HFFc6 (cell line): ENCODE measurements around the gene TP73. TPM values are rescaled to one million over a fixed set of nuclear protein-coding genes. Genes with fewer than 3 reads are reported as not detected.

Source experiments
- DNase-seq: peaks from one replicate; pipeline ENCODE4 v3.0.0-alpha.2; 2018
- H3K27ac Mint-ChIP-seq: 2 replicates; pipeline ENCODE4 v1.8.0; 2020; ENCODE audit warnings: mild to moderate bottlenecking, mixed read lengths
- H3K27me3 Mint-ChIP-seq: 2 replicates; pipeline ENCODE4 v1.8.0; 2021; ENCODE audit warnings: mild to moderate bottlenecking, moderate library complexity, mixed read lengths; ENCODE audit not compliant: insufficient read depth
- H3K36me3 Mint-ChIP-seq: 2 replicates; pipeline ENCODE4 v1.8.0; 2021; ENCODE audit warnings: low read depth, mixed read lengths
- H3K4me1 Mint-ChIP-seq: 2 replicates; pipeline ENCODE4 v1.8.0; 2020; ENCODE audit warnings: low read depth, mixed read lengths
- H3K4me3 Mint-ChIP-seq: 2 replicates; pipeline ENCODE4 v1.8.0; 2020; ENCODE audit warnings: mild to moderate bottlenecking, moderate library complexity, mixed read lengths
- H3K9me3 Mint-ChIP-seq: 2 replicates; pipeline ENCODE4 v1.8.0; 2020; ENCODE audit warnings: mild to moderate bottlenecking, mixed read lengths
- total RNA-seq, 6 experiments: library from RNA; stranded (reverse); fragmentation: NEBNext Ultra II Directional; extraction: Animal tissue kit (Norgen Biotek cat#: 25700); gene quantifications; 2 replicates in 1 of 6; 3 replicates in 5 of 6; pipeline ENCODE4 v1.2.3, GENCODE V29; 2021
- TF ChIP-seq, protein P1 (sequence below): fragments of 200-600 bp; sonication (generic); IDR thresholded peaks from 2 replicates; pipeline ENCODE4 v1.5.0; 2021; ENCODE audit warnings: antibody characterized with exemption, mild to moderate bottlenecking

TP73 gene
- total RNA-seq, 6 experiments from 2014 or later, result not detected

- Mint-ChIP-seq H3K36me3 (peaks cover 4% of the 10 kb centered on the region; the same call in 1 of the 2 replicates), H3K4me1 (peaks cover 25% of the 10 kb centered on the region), H3K9me3 (no peaks in the 10 kb centered on the region), H3K4me3 (no peak overlapping the region), H3K27me3 (no peaks in the 10 kb centered on the region; the same call in none of the 2 replicates), H3K27ac (no peak overlapping the region)
- DNase-seq, result no peak
- TF ChIP-seq, protein P1, sequence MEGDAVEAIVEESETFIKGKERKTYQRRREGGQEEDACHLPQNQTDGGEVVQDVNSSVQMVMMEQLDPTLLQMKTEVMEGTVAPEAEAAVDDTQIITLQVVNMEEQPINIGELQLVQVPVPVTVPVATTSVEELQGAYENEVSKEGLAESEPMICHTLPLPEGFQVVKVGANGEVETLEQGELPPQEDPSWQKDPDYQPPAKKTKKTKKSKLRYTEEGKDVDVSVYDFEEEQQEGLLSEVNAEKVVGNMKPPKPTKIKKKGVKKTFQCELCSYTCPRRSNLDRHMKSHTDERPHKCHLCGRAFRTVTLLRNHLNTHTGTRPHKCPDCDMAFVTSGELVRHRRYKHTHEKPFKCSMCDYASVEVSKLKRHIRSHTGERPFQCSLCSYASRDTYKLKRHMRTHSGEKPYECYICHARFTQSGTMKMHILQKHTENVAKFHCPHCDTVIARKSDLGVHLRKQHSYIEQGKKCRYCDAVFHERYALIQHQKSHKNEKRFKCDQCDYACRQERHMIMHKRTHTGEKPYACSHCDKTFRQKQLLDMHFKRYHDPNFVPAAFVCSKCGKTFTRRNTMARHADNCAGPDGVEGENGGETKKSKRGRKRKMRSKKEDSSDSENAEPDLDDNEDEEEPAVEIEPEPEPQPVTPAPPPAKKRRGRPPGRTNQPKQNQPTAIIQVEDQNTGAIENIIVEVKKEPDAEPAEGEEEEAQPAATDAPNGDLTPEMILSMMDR, result no peak
Observed at GRCh38 chr1:3627515-3628253, 24.6 kb upstream of the TP73 start.

DNA sequence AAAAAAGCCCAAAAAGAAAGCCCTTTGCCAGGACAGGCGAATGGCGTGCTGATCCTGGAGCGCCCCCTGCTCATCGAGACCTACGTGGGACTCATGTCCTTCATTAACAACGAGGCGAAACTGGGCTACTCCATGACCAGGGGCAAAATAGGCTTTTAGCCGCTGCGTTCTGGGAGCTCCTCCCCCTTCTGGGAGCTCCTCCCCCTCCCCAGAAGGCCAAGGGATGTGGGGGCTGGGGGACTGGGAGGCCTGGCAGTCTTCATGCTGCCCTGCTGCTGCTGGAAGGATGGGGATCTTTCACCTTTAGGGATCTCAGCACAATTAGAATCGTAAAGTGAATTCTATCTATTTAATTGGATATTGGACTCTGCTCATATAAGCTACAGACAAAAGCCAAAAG lies 23.9 kb upstream of the TP73 start:
- TF ChIP-seq, protein P1, result no peak
- DNase-seq, result no peak
- Mint-ChIP-seq H3K27ac (no peak overlapping the region), H3K27me3 (no peaks in the 10 kb centered on the region; the same call in none of the 2 replicates), H3K4me3 (no peak overlapping the region), H3K4me1 (peaks cover 17% of the 10 kb centered on the region), H3K9me3 (no peaks in the 10 kb centered on the region), H3K36me3 (peaks cover 4% of the 10 kb centered on the region; the same call in 1 of the 2 replicates)

GRCh38 chr1:3629561-3630160 lies 22.7 kb upstream of the TP73 start:
- no peak overlapping the region for H3K4me3 Mint-ChIP-seq
- H3K36me3 Mint-ChIP-seq, result peaks cover 4% of the 10 kb centered on the region; the same call in 1 of the 2 replicates
- no peaks in the 10 kb centered on the region; the same call in none of the 2 replicates for H3K27me3 Mint-ChIP-seq
- TF ChIP-seq, protein P1, result no peak
- no peaks in the 10 kb centered on the region for H3K9me3 Mint-ChIP-seq
- H3K27ac Mint-ChIP-seq, result no peak overlapping the region
- H3K4me1 Mint-ChIP-seq, result peaks cover 10% of the 10 kb centered on the region
- DNase-seq, result no peak

GRCh38 chr1:3630161-3630611 lies 22.1 kb upstream of the TP73 start:
- TF ChIP-seq, protein P1, result no peak
- H3K9me3 Mint-ChIP-seq, result no peaks in the 10 kb centered on the region
- no peak for DNase-seq
- peaks cover 10% of the 10 kb centered on the region for H3K4me1 Mint-ChIP-seq
- peaks cover 4% of the 10 kb centered on the region; the same call in 1 of the 2 replicates for H3K36me3 Mint-ChIP-seq
- no peaks in the 10 kb centered on the region; the same call in none of the 2 replicates for H3K27me3 Mint-ChIP-seq
- H3K27ac Mint-ChIP-seq, result no peak overlapping the region
- no peak overlapping the region for H3K4me3 Mint-ChIP-seq

- no peak overlapping the region for H3K27ac Mint-ChIP-seq
- H3K4me3 Mint-ChIP-seq, result no peak overlapping the region
- TF ChIP-seq, protein P1, result no peak
- peaks cover 5% of the 10 kb centered on the region for H3K4me1 Mint-ChIP-seq
- H3K36me3 Mint-ChIP-seq, result peaks cover 4% of the 10 kb centered on the region; the same call in 1 of the 2 replicates
- H3K9me3 Mint-ChIP-seq, result no peaks in the 10 kb centered on the region
- H3K27me3 Mint-ChIP-seq, result no peaks in the 10 kb centered on the region; the same call in none of the 2 replicates
- DNase-seq, result no peak
Observed at GRCh38 chr1:3630914-3631313, 21.4 kb upstream of the TP73 start.
